HEK293 (cell line): ENCODE results near the gene HDAC11.

Experiments used
- CTCF ChIA-PET: fragments of 350-600 bp; formaldehyde crosslinking; extraction: SDS; loops from one replicate; lab custom pipeline; 2021; ENCODE audit warnings: antibody characterized with exemption; lab: Yijun Ruan, JAX
- POLR2A ChIA-PET: fragments of 300-600 bp; formaldehyde crosslinking; extraction: SDS; loops from one replicate; lab custom pipeline; 2020; ENCODE audit warnings: antibody characterized with exemption, inconsistent platforms; lab: Yijun Ruan, JAX
- H3K27ac ChIP-seq: fragments of 200-500 bp; sonication (Bioruptor generic); 2 replicates; pipeline ENCODE4 v1.5.1; 2014; ENCODE audit warnings: low read depth, low read length, control low read depth, inconsistent platforms; ENCODE audit errors: extremely low read depth
- H3K36me3 ChIP-seq, 2 experiments: fragments of 200-500 bp in 1 of 2; sonication (Bioruptor generic) in 1 of 2; 1 replicate in 1 of 2; 2 replicates in 1 of 2; pipeline ENCODE4 v1.5.1; 2014 to 2017; ENCODE audit warnings: inconsistent platforms in 2 of 2, low read length in 2 of 2; ENCODE audit not compliant: control insufficient read depth in 2 of 2, insufficient read depth in 1 of 2
- H3K4me1 ChIP-seq: fragments of 200-500 bp; sonication (Bioruptor generic); 2 replicates; pipeline ENCODE4 v1.5.1; 2014; ENCODE audit warnings: mild to moderate bottlenecking, low read length, inconsistent platforms; ENCODE audit not compliant: control insufficient read depth, insufficient read depth
- H3K4me3 ChIP-seq: 2 replicates; pipeline ENCODE4 v1.5.1; 2011; ENCODE audit warnings: low read depth, mild to moderate bottlenecking, control low read depth, low read length, moderate library complexity
- H3K9me3 ChIP-seq: fragments of 200-500 bp; sonication (Bioruptor generic); 2 replicates; pipeline ENCODE4 v1.5.1; 2014; ENCODE audit warnings: low read depth, low read length, inconsistent platforms; ENCODE audit not compliant: control insufficient read depth, insufficient read depth
- ATF2 ChIP-seq: fragments of 450-650 bp; formaldehyde crosslinking; IDR thresholded peaks from 2 replicates; pipeline ENCODE4 v1.5.1; 2016; ENCODE audit warnings: missing biosample characterization, missing genetic modification characterization, low read depth
- BCL11A ChIP-seq: fragments of 450-650 bp; formaldehyde crosslinking; IDR thresholded peaks from 2 replicates; pipeline ENCODE4 v1.5.1; 2016; ENCODE audit warnings: low read depth, missing biosample characterization, missing genetic modification characterization
- BCL6B ChIP-seq: fragments of 450-650 bp; formaldehyde crosslinking; IDR thresholded peaks from 2 replicates; pipeline ENCODE4 v1.5.1; 2017; ENCODE audit warnings: missing biosample characterization, missing genetic modification characterization
- CTCF ChIP-seq: fragments of 450-650 bp; formaldehyde crosslinking; IDR thresholded peaks from 2 replicates; pipeline ENCODE4 v1.5.1; 2016; ENCODE audit warnings: missing biosample characterization, missing genetic modification characterization
- GLIS2 ChIP-seq: fragments of 450-650 bp; formaldehyde crosslinking; IDR thresholded peaks from 2 replicates; pipeline ENCODE4 v1.5.1; 2016; ENCODE audit warnings: missing biosample characterization, missing genetic modification characterization
- PATZ1 ChIP-seq: fragments of 450-650 bp; formaldehyde crosslinking; IDR thresholded peaks from 2 replicates; pipeline ENCODE4 v1.5.1; 2016; ENCODE audit warnings: missing biosample characterization, missing genetic modification characterization
- SCRT1 ChIP-seq: fragments of 450-650 bp; formaldehyde crosslinking; IDR thresholded peaks from 2 replicates; pipeline ENCODE4 v1.5.1; 2016; ENCODE audit warnings: missing biosample characterization, missing genetic modification characterization, borderline replicate concordance
- SCRT2 ChIP-seq: fragments of 450-650 bp; formaldehyde crosslinking; IDR thresholded peaks from 2 replicates; pipeline ENCODE4 v1.5.1; 2016; ENCODE audit warnings: missing biosample characterization, missing genetic modification characterization
- YY2 ChIP-seq: fragments of 450-650 bp; formaldehyde crosslinking; IDR thresholded peaks from 2 replicates; pipeline ENCODE4 v1.5.1; 2016; ENCODE audit warnings: missing biosample characterization, missing genetic modification characterization
- ZBTB10 ChIP-seq: fragments of 450-650 bp; formaldehyde crosslinking; IDR thresholded peaks from 2 replicates; pipeline ENCODE4 v1.5.1; 2016; ENCODE audit warnings: missing biosample characterization, missing genetic modification characterization
- ZIC2 ChIP-seq: fragments of 450-650 bp; formaldehyde crosslinking; IDR thresholded peaks from 2 replicates; pipeline ENCODE4 v1.5.1; 2016; ENCODE audit warnings: missing biosample characterization, missing genetic modification characterization
- ZNF114 ChIP-seq: fragments of 450-650 bp; formaldehyde crosslinking; IDR thresholded peaks from 2 replicates; pipeline ENCODE4 v1.5.0; 2017; ENCODE audit warnings: missing biosample characterization, missing genetic modification characterization
- ZNF132 ChIP-seq: fragments of 450-650 bp; formaldehyde crosslinking; IDR thresholded peaks from 2 replicates; pipeline ENCODE4 v1.5.1; 2017; ENCODE audit warnings: missing biosample characterization, missing genetic modification characterization, borderline replicate concordance
- ZNF266 ChIP-seq: fragments of 450-650 bp; formaldehyde crosslinking; IDR thresholded peaks from 2 replicates; pipeline ENCODE4 v1.5.1; 2016; ENCODE audit warnings: missing biosample characterization, missing genetic modification characterization, low read depth
- ZNF37A ChIP-seq: fragments of 450-650 bp; IDR thresholded peaks from 2 replicates; pipeline ENCODE4 v1.5.1; 2018; ENCODE audit warnings: missing biosample characterization, missing genetic modification characterization
- ZNF501 ChIP-seq: fragments of 450-650 bp; formaldehyde crosslinking; IDR thresholded peaks from 2 replicates; pipeline ENCODE4 v1.5.1; 2016; ENCODE audit warnings: missing biosample characterization, missing genetic modification characterization
- ZNF510 ChIP-seq: fragments of 450-650 bp; formaldehyde crosslinking; IDR thresholded peaks from 2 replicates; pipeline ENCODE4 v1.5.1; 2018; ENCODE audit warnings: mild to moderate bottlenecking, missing genetic modification characterization, missing biosample characterization; ENCODE audit not compliant: insufficient replicate concordance
- ZNF624 ChIP-seq: fragments of 450-650 bp; formaldehyde crosslinking; IDR thresholded peaks from 2 replicates; pipeline ENCODE4 v1.5.1; 2017; ENCODE audit warnings: missing biosample characterization, missing genetic modification characterization
- ZNF660 ChIP-seq: fragments of 450-650 bp; IDR thresholded peaks from 2 replicates; pipeline ENCODE4 v1.5.1; 2018; ENCODE audit warnings: missing biosample characterization, mild to moderate bottlenecking, missing genetic modification characterization
- ZNF692 ChIP-seq: fragments of 450-650 bp; formaldehyde crosslinking; IDR thresholded peaks from 2 replicates; pipeline ENCODE4 v1.5.1; 2016; ENCODE audit warnings: missing biosample characterization, missing genetic modification characterization
- ZNF777 ChIP-seq: fragments of 450-650 bp; formaldehyde crosslinking; IDR thresholded peaks from 2 replicates; pipeline ENCODE4 v1.5.1; 2017; ENCODE audit warnings: missing biosample characterization, missing genetic modification characterization, borderline replicate concordance

Gene HDAC11

GRCh38 chr3:13500133-13500885 is 20.2 kb downstream of the HDAC11 start (continued):
- TF ChIP-seq CTCF (tag by site-specific recombination) (peak; percentile 54), PATZ1 (tag by site-specific recombination) (0 out of 2 replicates have a peak, but pooled peaks have one; percentile 37), ZIC2 (tag by site-specific recombination) (no peak), ZNF510 (tag by site-specific recombination) (no peak), ZNF624 (tag by site-specific recombination) (no peak), GLIS2 (tag by site-specific recombination) (peak; percentile 69), ZNF132 (tag by site-specific recombination) (no peak), SCRT2 (0 out of 2 replicates have a peak, but pooled peaks have one; percentile 18), BCL6B (tag by site-specific recombination) (no peak)

- Histone ChIP-seq H3K4me3 (no peak overlapping the region), H3K9me3 (no peaks in the 10 kb centered on the region), H3K27ac (no peak overlapping the region), H3K4me1 (no peaks in the 10 kb centered on the region), H3K36me3 (no peaks in the 10 kb centered on the region)
- CTCF ChIA-PET, result interaction anchor here (0.6 to 8.4 kb wide), 6 partner anchors 10 to 349 kb away, joined by 3 to 181 read pairs (median 5); no protein-coding TSS in a partner anchor
- POLR2A ChIA-PET, result no interaction called here
- TF ChIP-seq ZNF777 (tag by site-specific recombination), result no peak
- TF ChIP-seq ZNF266 (tag by site-specific recombination), result no peak
- TF ChIP-seq ZNF114 (tag by site-specific recombination), result no peak
- no peak for TF ChIP-seq ZNF660
- TF ChIP-seq ZNF37A (tag by site-specific recombination), result no peak
- TF ChIP-seq ZNF692 (tag by site-specific recombination), result no peak
- TF ChIP-seq YY2 (tag by site-specific recombination), result no peak
- no peak for TF ChIP-seq ZNF501 (tag by site-specific recombination)
- TF ChIP-seq BCL11A (tag by site-specific recombination), result no peak
- no peak for TF ChIP-seq ATF2 (tag by site-specific recombination)
- TF ChIP-seq ZBTB10 (tag by site-specific recombination), result no peak
- TF ChIP-seq SCRT1 (tag by site-specific recombination), result no peak
Measured at GRCh38 chr3:13501056-13501455, 20.9 kb downstream of the HDAC11 start.
